GM19193 (cell line): ENCODE data around the gene PVALB.

Experiments
- POLR2A ChIP-seq: IDR thresholded peaks from 4 replicates; pipeline ENCODE4 v1.6.1; 2011; ENCODE audit not compliant: insufficient read depth, insufficient read length; ENCODE audit errors: extremely low read depth

Gene PVALB, protein sequence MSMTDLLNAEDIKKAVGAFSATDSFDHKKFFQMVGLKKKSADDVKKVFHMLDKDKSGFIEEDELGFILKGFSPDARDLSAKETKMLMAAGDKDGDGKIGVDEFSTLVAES

DNA sequence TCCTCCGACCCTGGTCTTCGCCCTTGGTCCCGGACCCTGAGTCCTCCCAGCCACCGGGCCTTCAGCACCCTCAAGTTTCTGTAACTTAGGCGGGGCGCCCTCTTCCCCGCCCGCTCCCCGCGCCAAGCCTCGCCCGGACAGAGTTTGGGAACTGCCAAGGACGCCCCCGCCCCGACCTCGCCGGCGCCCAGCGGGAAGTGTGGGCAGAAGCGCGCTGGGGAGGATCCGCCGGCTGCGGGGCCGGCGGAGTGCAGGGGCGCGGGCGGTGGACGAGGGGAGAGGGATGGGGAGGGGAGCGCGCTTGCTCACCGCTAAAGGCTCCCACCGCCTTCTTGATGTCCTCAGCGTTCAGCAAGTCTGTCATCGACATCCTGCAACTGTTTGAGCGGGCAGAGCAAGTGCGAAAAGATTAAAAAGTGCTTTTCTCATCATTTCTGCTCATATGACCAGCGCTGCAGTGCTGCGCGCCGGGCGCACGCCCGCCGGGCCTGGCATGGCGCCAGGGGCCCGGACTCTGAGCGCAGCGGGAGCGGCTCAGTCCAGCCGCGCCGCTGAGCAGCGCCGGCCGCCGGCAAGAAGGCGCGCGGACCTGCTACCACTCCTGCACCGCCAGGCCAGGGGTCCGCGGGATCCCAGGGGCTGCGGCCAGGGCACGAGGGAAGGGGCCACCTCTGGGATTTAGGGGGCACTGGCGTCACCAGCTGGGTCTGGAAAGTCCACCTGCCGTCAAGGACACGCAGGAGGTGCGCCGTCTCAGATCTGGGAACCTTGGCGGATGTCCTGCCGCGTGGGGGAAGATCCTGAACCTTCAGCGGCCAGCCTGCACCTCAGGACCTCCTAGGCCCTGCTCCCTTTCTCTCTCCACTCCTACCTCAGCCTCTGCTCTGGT lies at the start of gene PVALB:
Gene PVALB (minus strand): TSS at position 400 of the 889 bp plus-strand sequence. CDS start 30 bp downstream, at position 370.
- no peak for TF ChIP-seq POLR2A

DNA sequence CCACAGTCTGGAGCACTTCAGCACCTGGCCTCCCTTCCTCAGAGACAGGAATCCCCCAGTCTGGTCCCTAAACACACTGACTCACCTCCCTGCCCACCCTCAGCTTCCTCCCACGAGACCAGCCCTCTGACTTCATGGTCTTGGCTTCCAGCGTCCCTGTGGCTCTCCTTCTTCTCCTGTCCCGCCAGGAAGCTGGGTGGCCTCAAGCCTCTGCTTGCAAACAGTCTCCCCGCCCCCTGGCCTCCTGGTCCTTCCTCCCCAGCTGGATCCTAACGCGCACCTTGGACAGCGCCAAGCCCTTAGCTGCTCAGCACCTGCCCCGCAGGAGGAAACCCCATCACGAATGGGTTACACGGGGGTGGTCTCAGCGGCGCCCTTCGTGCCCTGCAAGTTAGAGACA lies 48.5 kb upstream of the PVALB start:
- no peak for TF ChIP-seq POLR2A

DNA sequence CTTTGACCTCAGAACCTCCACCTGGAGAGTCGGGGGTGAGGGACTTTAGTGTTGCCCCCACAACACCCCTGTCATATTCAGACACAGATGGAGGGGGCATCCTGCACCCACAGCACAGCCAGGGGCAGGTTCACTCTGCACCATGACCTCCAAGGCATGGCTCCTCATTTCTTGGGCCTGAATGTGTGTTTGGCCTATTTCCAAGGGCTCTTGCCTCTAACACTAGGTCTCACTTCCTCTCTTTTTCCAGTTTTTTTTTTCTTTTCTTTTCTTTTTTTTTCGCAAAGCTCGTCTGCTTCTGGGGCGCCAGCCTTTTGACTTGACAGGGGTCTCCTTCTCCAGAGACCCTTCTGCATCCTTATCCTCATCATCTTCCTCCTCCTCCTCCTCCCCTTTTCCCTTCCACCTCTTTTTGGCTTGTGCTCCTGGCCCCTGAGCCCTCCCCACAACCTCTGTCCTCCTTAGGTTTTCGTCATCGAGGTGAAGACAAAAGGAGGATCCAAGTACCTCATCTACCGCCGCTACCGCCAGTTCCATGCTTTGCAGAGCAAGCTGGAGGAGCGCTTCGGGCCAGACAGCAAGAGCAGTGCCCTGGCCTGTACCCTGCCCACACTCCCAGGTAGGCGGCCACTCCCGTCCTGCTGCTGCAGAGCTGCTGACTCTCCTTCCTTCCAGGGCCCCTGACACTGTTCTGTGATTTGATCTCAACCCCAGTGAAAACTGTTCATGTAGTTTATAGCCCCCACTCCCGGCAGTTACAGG lies 47.8 kb upstream of the PVALB start:
- TF ChIP-seq POLR2A, result no peak

DNA sequence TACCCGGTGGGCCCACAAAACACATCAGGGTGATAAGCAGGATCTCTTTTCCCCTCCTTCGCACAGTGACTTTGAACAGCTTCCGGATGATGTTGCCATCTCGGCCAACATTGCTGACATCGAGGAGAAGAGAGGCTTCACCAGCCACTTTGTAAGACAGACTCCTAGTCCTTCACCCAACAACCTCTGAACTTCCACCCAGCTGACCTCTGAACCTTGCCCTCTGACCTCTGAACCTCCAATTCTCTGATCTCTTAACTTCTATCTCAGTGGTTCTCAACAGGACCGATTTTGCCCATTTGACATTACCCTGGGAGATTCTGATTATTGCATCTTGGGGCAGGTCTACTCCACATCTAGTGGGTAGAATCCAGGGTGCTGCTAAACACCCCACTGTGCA lies 47.1 kb upstream of the PVALB start:
- TF ChIP-seq POLR2A, result no peak

DNA sequence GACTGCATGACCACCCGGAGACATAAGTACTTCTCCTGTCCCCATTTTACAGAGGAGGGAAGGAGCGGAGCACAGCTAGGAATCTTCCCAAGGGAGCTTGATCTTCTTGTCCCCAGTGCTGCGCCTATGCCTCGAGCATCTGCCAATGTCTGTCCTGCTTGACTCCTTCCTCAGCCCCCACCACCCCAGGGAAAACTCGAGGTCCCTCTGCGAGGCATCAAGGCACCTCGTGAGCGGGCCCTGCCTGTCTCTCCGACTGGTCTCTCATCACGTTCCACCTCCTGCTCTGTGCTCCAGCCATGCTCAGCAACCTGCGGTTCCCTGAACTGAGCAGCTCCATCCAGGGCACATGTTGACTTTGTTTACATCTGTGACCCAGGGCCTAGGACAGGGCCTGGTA lies 46.4 kb upstream of the PVALB start:
- no peak for TF ChIP-seq POLR2A

DNA sequence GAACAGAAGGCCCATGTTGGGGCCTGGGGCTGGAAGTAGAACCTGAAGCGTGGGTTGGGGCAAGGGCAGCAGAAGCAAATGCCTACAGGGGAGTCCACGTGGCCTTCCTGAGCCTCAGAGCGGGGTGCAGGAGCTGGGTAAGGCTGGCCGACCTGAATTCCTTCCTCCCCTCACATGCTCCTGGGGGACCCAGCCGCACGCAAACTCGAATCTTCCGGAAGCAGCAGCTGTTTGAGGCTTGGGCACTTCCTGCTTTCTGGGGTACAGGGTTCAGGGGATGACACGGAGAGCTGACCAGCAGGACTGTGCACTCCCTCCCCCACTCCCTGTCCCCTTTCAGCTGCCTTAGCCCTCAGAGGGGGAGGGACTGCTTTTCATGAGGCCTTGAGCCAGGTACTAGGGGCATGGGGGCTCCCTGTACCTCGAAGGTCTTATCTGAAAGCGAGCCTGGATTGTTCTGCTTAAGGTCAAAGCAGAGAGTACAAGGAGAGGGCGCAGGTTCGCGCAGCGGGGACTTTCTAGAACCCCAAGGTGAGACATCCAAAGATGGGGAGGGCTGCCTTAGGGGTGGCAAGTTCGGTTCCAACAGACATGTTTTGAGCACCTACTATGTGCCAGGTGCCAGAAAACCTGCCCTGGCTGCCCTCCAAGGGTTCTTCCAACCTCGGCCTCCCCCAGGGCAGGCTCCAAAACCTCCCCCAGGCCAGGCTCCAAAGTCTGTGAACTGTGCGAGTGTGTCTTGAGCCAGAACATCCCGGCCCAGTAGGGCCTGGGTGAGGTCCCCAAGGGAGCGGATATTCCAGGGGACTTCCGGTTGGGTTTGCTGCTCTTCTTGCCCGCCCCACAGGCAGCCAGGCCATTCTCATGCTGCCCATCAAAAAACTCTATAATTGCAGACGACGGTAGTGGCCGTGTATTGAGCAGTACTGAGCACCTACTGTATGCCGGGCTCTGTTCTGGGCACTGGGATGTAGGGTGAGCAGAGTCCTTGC lies 45.7 kb upstream of the PVALB start:
- peak; percentile 64 for TF ChIP-seq POLR2A

DNA sequence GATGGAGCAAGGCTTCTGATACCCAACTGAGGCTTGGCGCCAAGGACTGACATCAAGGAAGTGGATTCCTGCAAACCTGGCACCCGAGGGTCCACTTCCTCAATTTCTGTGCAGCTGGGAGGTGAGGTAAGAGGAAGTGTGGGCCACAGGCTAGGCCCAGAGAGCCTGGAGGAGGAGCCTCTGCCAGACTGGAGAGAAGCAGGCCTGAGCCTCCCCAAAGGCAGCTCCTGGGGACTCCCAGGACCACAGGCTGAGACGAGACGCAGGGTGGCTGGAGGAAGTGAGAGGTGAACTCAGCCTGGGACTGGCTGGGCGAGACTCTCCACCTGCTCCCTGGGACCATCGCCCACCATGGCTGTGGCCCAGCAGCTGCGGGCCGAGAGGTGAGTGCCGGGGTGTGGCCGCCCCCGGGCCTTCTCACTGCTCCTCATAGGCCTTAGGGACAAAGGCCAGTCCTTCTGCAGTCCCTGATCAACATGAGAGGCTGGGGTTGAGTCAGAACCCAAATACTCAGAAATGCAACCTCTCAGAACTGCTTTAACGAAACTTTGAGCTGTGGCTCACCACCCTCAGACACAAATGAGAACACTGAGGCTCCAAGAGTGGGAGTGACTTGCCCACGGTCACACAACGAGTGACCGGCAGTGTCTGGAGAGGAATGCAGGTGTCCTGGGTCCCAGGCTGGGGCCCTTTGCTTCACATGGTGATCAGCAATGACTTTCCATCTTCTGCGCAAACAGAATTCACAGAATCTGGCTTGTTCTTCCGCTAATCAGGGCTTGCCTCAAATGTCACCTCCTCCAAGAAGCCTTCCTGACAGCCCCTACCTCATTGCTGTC lies 44.2 kb upstream of the PVALB start, which contains the start of gene NCF4:
Gene NCF4 (plus strand): TSS at position 186 of the 839 bp plus-strand sequence. CDS start 166 bp downstream, at position 352.
- TF ChIP-seq POLR2A, result peak; percentile 72

DNA sequence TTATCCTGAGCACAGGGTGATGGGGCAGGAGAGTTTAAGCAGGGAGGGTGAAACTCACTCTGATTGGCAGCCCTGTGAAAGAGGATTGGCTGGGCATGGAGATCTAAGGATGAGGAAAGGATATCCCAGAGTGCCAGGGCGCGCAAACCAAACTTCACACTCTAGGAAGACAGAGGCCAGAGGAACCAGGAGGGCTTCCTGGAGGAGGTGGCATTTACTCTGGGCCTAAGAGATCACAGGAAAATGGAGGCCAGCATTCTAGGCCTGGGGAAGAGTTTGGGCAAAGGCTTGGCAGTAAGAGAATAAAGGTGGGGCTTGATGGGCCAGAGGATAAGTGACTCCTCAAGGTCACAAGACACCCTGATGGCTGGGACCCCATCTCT lies 43.6 kb upstream of the PVALB start:
- TF ChIP-seq POLR2A, result no peak

DNA sequence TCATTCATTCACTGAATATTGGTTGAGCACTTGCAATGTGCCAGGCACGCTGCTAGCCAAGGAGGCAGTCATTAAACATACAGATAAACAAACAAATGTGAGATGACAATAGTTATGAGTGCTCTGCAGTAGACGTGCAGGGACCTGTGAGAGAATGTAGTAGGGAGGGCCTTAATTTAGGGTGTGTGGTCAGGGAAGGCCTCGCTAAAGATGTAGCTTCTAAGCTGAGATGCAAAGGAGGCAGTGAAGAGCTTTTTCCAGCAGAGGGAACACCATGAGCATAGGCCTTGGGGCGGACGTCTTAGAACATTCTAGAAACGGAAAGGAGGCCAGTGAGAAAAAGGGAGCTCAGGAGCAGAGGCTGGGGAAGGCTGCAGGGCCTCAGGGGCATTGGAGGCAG lies 43.2 kb upstream of the PVALB start:
- TF ChIP-seq POLR2A, result no peak

DNA sequence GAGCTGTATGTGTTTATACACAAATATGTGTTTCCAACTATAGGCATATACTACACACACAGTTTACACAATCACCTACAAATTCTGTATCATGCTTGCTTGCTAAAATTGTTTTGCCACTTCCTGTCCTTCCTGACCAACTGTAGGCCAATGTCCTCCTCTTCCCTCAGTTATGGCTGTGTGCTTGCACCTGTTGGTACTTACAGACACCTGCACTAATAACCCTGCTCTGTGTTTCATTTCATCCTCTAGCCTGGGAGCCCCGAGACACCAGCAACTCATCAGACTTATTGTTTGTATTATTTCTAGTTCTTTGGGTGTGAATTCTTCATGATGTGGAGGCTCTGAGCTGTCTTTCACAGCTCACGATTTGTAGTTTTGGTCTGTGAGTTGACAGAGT lies 42.1 kb upstream of the PVALB start:
- no peak for TF ChIP-seq POLR2A

DNA sequence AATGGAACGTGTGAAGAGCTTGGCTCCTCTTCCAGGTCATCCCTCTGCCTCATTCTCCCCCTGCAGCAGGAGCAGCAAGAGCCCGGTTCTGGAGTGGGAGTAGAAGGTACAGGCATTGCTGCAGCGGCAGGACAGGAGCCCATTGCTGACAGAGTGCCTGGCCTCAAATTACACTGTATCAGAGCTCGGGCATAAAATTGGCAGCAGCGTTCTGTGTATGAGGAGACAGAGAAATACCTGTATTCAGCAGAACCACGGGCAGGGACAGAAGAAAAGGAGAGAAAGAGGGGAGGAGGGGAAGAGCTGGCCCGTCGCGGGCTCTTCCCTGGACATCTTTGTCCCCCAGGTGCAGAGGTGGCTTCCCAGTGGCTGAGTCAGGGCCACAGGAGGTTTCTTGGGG lies 41.3 kb upstream of the PVALB start:
- TF ChIP-seq POLR2A, result no peak

DNA sequence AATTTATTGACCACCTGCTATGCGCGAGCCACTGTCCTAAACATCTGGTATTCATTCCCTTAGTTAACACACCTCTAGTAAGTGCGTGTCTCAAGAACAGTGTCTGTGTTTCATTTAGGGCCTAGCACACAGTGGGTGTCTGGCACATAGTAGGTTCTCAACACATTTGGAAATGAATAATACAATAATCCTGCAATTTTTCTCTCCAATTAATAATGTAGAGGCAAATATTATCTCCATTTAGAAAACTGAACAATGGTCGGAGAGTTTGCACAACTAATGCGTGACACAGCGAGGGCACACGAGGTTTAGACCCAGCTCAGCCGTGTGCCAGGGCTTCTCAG lies 39.9 kb upstream of the PVALB start:
- TF ChIP-seq POLR2A, result no peak

DNA sequence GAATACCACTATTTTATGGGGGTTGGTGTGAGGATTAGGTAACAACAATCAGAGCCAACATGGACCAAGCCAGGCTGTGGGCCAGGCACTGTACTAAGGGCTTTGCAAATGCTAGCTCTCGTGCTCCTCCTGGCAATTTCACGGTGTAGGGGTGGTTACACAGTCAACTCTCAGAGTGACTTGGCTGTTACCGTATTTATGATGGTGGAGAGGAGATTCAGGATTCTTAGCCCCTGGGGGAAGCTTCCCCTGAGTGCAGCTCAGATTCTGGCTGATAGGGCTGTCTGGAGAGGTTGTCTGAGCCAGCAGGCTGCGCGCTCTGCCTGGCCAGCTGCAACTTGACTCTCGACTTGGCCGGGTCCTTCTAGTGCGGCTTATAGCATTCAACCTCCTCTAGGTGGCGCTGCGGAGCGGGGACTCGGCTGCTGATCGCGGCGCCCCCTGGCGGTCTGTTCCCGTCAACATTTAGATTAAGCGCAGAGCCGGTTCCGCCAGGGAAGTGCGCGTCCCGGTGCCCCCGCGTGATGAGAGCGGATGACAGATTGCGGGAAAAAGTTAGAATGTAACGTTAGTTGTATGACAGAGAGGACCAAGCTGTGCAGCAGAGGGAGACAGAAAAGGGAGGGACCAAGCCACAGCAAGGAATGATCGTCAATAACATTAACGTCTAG lies 39.4 kb upstream of the PVALB start:
- no peak for TF ChIP-seq POLR2A
